ENCODE results near the gene LTB. TPM values are rescaled to one million over a fixed set of nuclear protein-coding genes. Genes with fewer than 3 reads are reported as not detected.

The LTB gene
- total and polyA plus RNA-seq, 2 of the 13 experiments (the other 11 are each of a cell fraction or from before 2014, with no cell fraction given) = 0.09 to 0.22 TPM

DNA sequence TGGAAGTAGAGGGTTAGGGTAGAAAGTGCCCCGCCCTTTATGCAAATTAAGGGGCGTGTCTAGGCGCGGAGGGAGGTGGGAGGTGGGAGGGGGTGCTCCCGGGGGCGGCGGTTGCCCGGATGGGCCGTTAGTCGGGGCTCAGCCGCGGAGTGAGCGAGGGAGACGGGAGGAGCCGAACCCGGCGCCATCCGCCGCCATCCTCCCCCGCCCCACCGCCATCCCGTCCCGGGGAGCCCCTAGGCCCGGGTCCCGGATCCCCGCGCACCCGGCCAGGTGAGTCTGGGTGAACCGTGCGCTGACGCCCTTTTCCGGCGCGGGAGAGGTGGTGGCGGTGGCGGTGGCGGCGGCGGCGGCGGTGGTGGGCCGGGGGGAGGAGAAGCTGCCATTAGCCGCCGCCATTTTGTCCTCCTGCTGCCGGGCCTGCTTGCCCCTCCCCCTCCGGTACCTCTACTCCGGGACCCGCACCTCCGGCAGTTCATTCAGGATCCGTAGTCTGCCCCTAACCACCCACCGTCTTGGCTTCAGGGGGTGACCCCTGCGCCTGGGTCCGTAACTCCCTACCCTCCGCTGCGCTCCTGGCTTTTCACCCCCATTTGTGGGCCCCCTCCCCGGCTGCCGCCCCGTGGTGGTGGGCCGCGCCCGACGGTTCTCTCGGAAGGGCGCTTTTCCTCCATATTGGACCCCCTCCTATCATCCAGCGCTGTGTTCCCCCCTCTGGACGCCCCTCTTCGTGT lies 38.5 kb upstream of the LTB start, which contains the start of gene PRRC2A (continued):
- TF ChIP-seq, protein P1, sequence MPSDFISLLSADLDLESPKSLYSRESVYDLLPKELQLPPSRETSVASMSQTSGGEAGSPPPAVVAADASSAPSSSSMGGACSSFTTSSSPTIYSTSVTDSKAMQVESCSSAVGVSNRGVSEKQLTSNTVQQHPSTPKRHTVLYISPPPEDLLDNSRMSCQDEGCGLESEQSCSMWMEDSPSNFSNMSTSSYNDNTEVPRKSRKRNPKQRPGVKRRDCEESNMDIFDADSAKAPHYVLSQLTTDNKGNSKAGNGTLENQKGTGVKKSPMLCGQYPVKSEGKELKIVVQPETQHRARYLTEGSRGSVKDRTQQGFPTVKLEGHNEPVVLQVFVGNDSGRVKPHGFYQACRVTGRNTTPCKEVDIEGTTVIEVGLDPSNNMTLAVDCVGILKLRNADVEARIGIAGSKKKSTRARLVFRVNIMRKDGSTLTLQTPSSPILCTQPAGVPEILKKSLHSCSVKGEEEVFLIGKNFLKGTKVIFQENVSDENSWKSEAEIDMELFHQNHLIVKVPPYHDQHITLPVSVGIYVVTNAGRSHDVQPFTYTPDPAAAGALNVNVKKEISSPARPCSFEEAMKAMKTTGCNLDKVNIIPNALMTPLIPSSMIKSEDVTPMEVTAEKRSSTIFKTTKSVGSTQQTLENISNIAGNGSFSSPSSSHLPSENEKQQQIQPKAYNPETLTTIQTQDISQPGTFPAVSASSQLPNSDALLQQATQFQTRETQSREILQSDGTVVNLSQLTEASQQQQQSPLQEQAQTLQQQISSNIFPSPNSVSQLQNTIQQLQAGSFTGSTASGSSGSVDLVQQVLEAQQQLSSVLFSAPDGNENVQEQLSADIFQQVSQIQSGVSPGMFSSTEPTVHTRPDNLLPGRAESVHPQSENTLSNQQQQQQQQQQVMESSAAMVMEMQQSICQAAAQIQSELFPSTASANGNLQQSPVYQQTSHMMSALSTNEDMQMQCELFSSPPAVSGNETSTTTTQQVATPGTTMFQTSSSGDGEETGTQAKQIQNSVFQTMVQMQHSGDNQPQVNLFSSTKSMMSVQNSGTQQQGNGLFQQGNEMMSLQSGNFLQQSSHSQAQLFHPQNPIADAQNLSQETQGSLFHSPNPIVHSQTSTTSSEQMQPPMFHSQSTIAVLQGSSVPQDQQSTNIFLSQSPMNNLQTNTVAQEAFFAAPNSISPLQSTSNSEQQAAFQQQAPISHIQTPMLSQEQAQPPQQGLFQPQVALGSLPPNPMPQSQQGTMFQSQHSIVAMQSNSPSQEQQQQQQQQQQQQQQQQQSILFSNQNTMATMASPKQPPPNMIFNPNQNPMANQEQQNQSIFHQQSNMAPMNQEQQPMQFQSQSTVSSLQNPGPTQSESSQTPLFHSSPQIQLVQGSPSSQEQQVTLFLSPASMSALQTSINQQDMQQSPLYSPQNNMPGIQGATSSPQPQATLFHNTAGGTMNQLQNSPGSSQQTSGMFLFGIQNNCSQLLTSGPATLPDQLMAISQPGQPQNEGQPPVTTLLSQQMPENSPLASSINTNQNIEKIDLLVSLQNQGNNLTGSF (CRISPR knock-in tag; IDR thresholded peaks at IDR 0.05) = no peak
- peak; percentile 86; the same call in 1 of the 2 replicates for TF ChIP-seq ZNF333 (CRISPR knock-in tag; IDR thresholded peaks at IDR 0.05; ENCODE audit: borderline replicate concordance)
- TF ChIP-seq CEBPB (IDR thresholded peaks at IDR 0.05; ENCODE audit: borderline replicate concordance, low read depth, low read length) = no peak
- no peak for TF ChIP-seq NBN (conservative IDR thresholded peaks at IDR 0.05)
- TF ChIP-seq EEA1 (CRISPR knock-in tag; IDR thresholded peaks at IDR 0.05; ENCODE audit: borderline replicate concordance) = peak; percentile 71; the same call in 1 of the 2 replicates
- TF ChIP-seq ATRX (CRISPR knock-in tag; IDR thresholded peaks at IDR 0.05; ENCODE audit: borderline replicate concordance) = no peak
- TF ChIP-seq ZNF350 (CRISPR knock-in tag; IDR thresholded peaks at IDR 0.05; ENCODE audit: borderline replicate concordance, low read depth) = 0 out of 2 replicates have a peak, but pooled peaks have one; percentile 32
- no peak for TF ChIP-seq ZMYM3 (CRISPR knock-in tag; IDR thresholded peaks at IDR 0.05)
- peak; percentile 77 for TF ChIP-seq ZMAT3 (CRISPR knock-in tag; conservative IDR thresholded peaks at IDR 0.05)
- no peak for TF ChIP-seq AKNA (CRISPR knock-in tag; IDR thresholded peaks at IDR 0.05; ENCODE audit: borderline replicate concordance)
- 0 out of 2 replicates have a peak, but pooled peaks have one; percentile 29 for TF ChIP-seq XBP1 (CRISPR knock-in tag; IDR thresholded peaks at IDR 0.05)
- TF ChIP-seq REPIN1 (CRISPR knock-in tag; IDR thresholded peaks at IDR 0.05; ENCODE audit: borderline replicate concordance, low read depth) = peak; percentile 12
- TF ChIP-seq KLF16 (CRISPR knock-in tag; IDR thresholded peaks at IDR 0.05) = no peak; a peak in 1 of 4 replicates
- TF ChIP-seq SMAD3 (CRISPR knock-in tag; IDR thresholded peaks at IDR 0.05) = no peak
- TF ChIP-seq ZNF20 (CRISPR knock-in tag; IDR thresholded peaks at IDR 0.05) = 0 out of 2 replicates have a peak, but pooled peaks have one; percentile 30
- TF ChIP-seq ZNF660 (CRISPR knock-in tag; IDR thresholded peaks at IDR 0.05; ENCODE audit: borderline replicate concordance, low read depth) = no peak
- peak; percentile 78 for TF ChIP-seq ZFY (CRISPR knock-in tag; IDR thresholded peaks at IDR 0.05)
